Esophagus mucosa (tissue), 1 donor: ENCODE data around the gene KCNV2. TPM values are rescaled to one million over a fixed set of nuclear protein-coding genes. Genes with fewer than 3 reads are reported as not detected.

Experiments used
- ATAC-seq: fragments of 200-7000 bp; cut with Tn5 transposase; one replicate; pipeline ENCODE4 v1.9.1; 2020
- total RNA-seq: library from RNA; stranded (reverse); gene quantifications from one replicate; pipeline ENCODE4 v1.2.4, GENCODE V29; 2023
- donor health status: DM: yes; HTN: yes; CAD: no.

The KCNV2 gene
- total RNA-seq, 1 donor from 2014 or later: not detected

DNA sequence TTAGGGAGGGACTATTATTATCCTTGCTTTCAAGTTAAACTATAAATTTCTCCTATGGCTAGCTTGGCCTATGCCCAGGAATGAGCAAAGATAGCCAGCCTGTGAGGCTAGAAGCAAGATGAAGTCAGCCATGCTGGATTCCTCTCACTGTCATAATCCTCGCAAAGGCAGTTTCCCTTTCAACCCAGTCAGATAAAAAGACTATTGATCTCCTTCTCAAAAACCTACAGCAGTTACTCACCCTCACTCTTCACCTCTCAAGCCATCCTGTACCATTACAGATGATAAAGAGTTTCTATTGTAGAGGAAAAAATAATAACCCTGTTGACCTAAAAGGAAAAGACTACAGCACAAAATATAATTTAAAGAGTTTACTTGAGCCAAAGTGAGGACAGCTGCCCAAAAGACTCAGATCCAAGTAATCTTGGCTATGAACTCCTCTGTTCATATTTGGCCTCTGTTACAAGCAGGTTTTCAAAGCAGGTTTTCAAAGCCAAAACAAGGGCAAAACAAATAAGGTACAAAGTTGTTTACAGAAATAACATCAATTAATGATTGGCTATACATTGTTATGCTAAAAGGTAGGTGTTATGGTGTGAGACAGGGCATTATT lies 41.7 kb downstream of the KCNV2 start:
- ATAC-seq: no peak

DNA sequence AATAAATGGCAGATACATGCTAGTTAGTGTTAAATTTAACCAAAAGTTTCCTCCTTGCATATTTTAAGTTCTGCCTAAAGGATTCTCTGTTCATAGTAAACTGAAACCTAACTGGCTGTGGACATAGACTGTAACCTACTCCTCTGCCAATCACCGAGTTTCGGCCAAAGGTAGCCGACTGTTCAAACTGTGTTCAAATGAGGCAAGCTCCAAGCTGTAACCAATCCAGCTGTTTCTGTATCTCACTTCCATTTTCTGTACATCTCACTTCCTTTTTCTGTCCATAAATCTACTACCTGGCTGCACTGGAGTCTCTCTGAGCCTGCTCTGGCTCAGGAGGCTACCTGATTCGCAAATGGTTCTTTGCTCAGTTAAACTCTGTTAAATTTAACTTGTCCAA lies 44.1 kb downstream of the KCNV2 start:
- ATAC-seq: no peak

DNA sequence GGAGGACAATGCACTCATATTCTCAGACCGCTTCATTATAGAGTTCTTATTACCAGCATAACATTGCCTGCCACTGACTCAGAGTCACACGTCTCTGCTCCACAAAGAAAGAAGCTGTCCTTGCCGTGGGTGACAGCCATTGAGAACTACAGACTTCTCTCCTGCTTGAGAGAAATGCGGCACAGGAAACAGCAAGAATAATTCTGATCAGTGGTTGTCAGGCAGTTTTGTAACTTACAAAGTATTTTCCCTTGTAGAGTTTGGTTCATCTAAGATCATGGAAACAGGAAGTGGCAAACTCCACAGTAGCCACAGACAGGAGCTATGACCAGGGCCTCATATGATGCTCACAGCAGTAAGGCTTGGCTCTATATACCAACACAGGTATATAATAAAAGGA lies 47.0 kb downstream of the KCNV2 start:
- peak; percentile 30 for ATAC-seq

DNA sequence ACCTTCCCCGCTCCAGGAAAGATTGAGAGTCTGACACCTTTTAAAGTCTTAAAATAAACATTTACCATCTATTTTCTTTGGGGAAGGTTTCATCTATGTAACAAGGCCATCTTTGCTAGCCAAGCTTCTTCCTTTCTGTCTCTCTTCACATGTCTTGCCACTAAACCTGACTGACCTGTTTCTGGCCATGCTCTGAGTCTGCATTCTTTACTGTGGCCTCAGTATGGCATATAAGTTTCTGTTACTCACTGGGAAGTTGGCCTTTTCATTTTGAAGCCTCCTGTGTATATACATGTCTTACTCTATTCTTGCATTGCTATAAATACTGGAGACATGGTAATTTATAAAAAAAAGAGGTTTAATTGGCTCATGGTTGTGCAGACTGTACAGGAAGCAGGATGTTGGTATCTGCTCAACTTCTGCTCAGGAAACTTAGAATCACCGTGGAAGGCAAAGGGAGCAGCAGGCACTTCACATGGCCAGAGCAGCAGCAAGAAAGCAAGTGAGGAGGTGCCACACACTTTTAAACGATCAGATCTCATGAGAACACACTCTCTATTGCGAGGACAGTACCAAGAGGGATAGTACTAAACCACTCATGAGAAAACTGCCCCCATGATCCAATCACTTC lies 48.1 kb downstream of the KCNV2 start:
- peak; percentile 92 for ATAC-seq

DNA sequence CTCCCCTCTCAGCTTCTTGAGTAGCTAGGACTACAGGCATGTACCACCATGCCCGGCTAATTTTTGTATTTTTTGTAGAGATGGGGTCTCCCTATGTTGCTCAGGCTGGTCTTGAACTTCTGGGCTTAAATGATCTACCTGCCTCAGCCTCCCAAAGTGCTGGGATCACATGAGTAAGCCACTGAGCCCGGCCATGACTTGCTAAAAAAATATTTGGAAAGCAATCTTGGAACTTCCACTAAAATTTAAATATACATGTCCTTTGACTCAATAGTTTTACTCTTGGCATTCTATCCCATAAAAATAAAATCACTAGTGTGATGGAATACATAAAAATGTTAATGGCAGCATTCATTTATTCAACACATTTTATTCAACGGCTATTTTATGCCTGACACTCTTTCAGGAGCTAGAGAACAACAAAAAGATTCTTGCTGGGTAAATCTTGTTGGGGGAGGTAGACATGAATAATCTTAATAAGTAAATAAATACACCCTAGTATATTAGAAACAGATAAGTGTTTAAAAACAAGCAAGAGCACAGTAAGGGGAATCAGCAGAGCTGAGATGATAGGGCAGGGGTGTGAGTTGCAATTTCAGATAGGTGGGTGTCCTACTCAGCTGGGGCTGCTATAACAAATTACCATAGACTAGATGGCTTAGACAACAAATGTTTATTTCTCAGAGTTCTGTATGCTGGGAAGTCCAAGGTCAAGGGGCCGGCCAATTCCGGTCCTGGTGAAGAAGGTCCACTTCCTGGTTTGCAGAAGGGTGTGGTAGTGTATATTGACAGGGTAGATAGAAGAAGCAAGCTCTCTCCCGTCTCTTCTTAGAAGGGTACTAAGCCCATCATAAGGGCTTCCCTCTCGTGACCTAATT lies 50.7 kb downstream of the KCNV2 start:
- ATAC-seq: no peak

DNA sequence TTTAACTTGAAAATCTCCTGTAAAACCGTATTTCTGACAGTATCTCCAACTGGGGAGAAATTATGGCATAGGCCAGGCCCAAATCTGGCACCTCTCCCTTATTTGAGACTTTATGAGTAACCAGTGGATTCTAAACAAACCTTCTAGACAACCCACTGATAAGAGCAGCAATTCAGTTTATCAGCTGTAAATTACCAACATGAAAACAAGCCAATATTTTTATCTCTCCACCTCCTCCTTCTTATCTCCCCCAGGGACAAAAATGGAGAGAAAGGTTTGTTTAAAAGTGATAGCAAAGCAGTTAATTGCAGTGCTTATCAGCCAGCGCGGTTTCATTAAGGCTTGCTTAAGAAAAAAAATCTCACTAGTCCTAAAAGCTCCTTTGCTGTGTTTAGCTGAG lies 53.8 kb downstream of the KCNV2 start:
- ATAC-seq: no peak

DNA sequence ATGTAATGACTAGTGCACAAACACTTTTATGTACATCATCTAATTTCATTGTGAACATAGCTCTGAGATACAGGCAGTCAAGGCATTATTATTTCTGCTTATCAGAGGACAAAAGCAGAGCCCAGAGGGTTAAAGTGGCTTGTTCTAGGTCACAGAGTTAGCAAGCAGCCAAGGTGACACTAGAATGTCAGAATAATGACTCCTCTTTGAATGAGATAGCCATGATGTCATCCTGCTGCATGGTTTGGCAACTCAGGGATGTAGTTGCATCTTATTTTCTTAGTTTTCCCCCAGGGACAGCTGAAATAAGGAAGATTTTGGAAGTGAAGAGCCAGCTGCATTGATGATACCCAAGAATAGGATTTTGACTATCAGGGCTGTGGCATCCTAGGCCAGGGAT lies 54.4 kb downstream of the KCNV2 start:
- ATAC-seq: no peak

DNA sequence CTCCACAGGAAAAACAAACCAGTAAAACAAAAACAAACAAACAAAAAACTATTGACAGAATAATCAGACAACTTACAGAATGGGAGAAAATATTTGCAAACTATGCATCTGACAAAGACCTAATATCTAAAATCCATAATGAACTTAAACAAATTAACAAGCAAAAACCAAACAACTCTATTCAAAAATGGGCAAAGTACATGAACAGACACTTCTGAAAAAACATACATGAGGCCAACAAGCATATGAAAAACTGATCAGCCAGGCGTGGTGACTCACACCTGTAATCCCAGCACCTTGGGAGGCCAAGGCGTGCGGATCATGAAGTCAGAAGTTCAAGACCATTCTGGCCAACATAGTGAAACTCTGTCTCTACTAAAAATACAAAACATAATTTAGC lies 60.1 kb downstream of the KCNV2 start:
- no peak for ATAC-seq

DNA sequence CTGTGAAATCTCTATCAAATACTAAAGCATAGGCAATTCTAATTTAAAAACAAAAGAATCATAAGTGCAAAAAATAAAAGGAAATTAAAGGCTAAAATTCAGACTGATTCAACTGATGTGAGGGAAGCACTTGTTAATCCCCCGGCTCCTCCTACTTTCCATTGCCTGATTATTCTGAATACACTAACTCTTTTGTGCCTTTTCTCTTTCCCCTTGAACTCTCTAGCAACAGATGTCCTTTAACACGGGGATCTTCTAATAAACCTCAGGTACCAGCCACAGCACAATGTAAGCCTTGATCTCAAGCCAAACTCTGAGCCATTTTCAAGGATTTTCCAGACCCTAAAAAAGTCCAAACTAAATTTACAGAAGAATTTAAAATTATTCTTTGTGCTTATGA lies 61.5 kb downstream of the KCNV2 start:
- no peak for ATAC-seq

Other genes starting within 250 kb of the KCNV2 start
- gene VLDLR, start 95.7 kb upstream of the KCNV2 start, total RNA-seq: 26.6 TPM
- gene PUM3, start 126.6 kb downstream of the KCNV2 start, total RNA-seq: 48.8 TPM